ENCODE results near the gene LRRC49. TPM values are rescaled to one million over a fixed set of nuclear protein-coding genes. Genes with fewer than 3 reads are reported as not detected.
A peak's percentile ranks its signal among the peaks of the same experiment; 100 is the strongest.
"Not testable (repeated sequence)": the region's sequence is repeated elsewhere in the genome, so short reads cannot be mapped to it uniquely, and the experiment has no call there.

Gene LRRC49
- total and polyA plus RNA-seq, 7 donors, result 0.44 to 4.4 (median 1.7) TPM

DNA sequence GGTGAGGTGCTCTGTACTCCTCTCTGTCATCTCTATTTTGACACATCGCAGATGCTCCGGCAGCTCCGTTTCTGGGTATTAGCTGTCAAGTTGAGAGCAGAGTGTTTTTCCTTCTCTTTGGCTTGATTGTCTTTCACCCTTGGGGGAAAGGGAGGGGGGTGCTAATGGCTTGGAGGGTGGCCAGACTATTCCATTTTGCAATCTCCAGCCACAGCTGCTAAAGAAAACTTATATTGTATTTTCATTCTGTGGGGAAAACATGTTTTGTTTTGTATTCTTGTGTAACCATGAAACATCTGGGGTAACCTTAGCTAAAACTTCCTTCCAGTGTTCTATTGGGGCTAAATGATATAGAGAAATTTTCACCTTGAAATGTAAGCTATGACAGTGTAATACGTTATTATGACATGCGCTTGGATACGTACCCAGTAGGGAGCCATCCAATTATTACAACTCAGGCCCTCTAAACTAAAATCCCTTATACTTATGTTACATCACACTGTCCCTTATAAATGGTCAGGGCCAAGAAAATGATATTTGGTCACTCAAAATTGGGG lies 24.6 kb upstream of the LRRC49 start:
- WGBS, 3 donors, result 31 to 37% (median 35%) methylated on average over 6 of the region's 6 CpGs
- no peaks in the 10 kb centered on the region for H3K9me3 ChIP-seq
- H3K4me1 ChIP-seq, result peaks cover 3% of the 10 kb centered on the region
- ATAC-seq (peak; percentile 36 to 78 (median 51)), DNase-seq (peak; percentile 34 to 69)
- TF ChIP-seq, protein P1, sequence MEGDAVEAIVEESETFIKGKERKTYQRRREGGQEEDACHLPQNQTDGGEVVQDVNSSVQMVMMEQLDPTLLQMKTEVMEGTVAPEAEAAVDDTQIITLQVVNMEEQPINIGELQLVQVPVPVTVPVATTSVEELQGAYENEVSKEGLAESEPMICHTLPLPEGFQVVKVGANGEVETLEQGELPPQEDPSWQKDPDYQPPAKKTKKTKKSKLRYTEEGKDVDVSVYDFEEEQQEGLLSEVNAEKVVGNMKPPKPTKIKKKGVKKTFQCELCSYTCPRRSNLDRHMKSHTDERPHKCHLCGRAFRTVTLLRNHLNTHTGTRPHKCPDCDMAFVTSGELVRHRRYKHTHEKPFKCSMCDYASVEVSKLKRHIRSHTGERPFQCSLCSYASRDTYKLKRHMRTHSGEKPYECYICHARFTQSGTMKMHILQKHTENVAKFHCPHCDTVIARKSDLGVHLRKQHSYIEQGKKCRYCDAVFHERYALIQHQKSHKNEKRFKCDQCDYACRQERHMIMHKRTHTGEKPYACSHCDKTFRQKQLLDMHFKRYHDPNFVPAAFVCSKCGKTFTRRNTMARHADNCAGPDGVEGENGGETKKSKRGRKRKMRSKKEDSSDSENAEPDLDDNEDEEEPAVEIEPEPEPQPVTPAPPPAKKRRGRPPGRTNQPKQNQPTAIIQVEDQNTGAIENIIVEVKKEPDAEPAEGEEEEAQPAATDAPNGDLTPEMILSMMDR (IDR thresholded peaks at IDR 0.05), result no peak
- peak overlapping the region; percentile 8 for H3K27ac ChIP-seq
- no peaks in the 10 kb centered on the region for H3K27me3 ChIP-seq (ENCODE audit: insufficient read depth in 3 of 3, low read length in 2 of 3)
- intact Hi-C loops (cut with DNase I), result no loop called here
- H3K4me3 ChIP-seq, result no peak overlapping the region
- H3K36me3 ChIP-seq (ENCODE audit: insufficient read depth in 1 of 2, low read depth in 1 of 2), result no peaks in the 10 kb centered on the region

DNA sequence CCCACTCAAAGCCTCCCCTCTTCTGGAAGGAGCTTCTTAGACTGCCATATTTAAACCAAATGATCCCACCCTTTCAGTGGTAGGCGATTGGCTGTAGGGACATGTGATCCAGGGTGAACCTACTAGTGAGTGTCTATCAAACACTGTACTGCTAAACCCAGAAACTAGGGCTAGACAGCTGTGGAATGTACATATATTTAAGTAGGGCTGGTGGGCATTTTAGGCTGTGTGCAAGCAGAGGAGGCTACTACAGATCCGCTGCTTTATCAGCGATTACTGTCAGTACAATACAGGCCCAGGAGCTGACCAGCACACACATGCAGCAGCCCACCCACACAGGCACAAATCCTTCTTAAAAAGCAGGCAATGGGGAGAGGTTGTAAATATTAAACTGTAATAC lies 23.3 kb upstream of the LRRC49 start:
- intact Hi-C loops (cut with DNase I), result no loop called here
- TF ChIP-seq, protein P1 (IDR thresholded peaks at IDR 0.05), result no peak
- H3K9me3 ChIP-seq, result no peaks in the 10 kb centered on the region
- H3K4me1 ChIP-seq, result peaks cover 3% of the 10 kb centered on the region
- 81 to 89% (median 84%) methylated on average over 3 of the region's 3 CpGs for WGBS, 3 donors
- ATAC-seq (no peak), DNase-seq (no peak)
- no peak overlapping the region for H3K4me3 ChIP-seq
- H3K27ac ChIP-seq, result no peak overlapping the region
- H3K36me3 ChIP-seq (ENCODE audit: insufficient read depth in 1 of 2, low read depth in 1 of 2), result no peaks in the 10 kb centered on the region
- peaks cover 0 to 4% (median 0%) of the 10 kb centered on the region in 3 donors for H3K27me3 ChIP-seq (ENCODE audit: insufficient read depth in 3 of 3, low read length in 2 of 3)

DNA sequence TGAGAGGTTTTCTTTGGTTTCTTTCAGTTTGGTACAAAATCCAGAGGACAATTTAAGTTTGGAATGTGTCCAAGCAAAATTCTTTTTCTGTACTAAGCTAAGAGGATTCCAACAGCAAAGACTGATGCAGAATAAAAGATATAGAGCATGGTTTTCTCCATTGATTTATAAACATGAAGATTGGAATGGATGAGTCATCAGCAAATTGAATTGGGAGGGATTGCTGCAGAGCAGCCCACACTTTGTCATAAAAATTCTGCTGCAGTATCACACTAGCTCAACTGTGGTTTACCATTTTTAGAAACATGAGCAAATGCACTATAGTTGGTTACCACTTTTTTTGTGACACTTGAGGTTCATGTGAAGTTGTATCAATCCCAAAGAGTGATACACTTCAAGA lies 22.6 kb upstream of the LRRC49 start:
- Histone ChIP-seq H3K27me3 (ENCODE audit: insufficient read depth in 3 of 3, low read length in 2 of 3) (peaks cover 0 to 4% (median 0%) of the 10 kb centered on the region in 3 donors), H3K4me1 (peaks cover 3% of the 10 kb centered on the region), H3K4me3 (no peak overlapping the region), H3K9me3 (no peaks in the 10 kb centered on the region), H3K36me3 (ENCODE audit: insufficient read depth in 1 of 2, low read depth in 1 of 2) (no peaks in the 10 kb centered on the region), H3K27ac (no peak overlapping the region)
- no peak for DNase-seq
- intact Hi-C loops (cut with DNase I), result no loop called here
- TF ChIP-seq, protein P1 (IDR thresholded peaks at IDR 0.05), result no peak
- peak in 2 of 4 donors; percentile 22 to 48 for ATAC-seq

DNA sequence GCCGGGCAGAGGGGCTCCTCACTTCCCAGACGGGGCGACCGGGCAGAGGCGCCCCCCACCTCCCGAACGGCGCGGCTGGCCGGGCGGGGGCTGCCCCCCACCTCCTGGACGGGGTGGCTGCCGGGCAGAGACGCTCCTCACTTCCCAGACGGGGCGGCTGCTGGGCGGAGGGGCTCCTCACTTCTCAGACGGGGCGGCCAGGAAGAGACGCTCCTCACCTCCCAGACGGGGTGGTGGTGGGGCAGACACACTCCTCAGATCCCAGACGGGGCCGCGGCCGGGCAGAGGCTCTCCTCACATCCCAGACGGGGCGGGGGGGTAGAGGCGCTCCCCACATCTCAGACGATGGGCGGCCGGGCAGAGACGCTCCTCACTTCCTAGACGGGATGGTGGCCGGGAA lies 21.1 kb upstream of the LRRC49 start:
- H3K27me3 ChIP-seq (ENCODE audit: insufficient read depth in 3 of 3, low read length in 2 of 3); H3K4me3 ChIP-seq; H3K36me3 ChIP-seq (ENCODE audit: insufficient read depth in 1 of 2, low read depth in 1 of 2); H3K4me1 ChIP-seq; DNase-seq; H3K27ac ChIP-seq; intact Hi-C loops (cut with DNase I); H3K9me3 ChIP-seq; ATAC-seq: not testable (repeated sequence)
- 94 to 95% (median 94%) methylated on average over 29 to 34 of the region's 34 CpGs for WGBS, 3 donors

DNA sequence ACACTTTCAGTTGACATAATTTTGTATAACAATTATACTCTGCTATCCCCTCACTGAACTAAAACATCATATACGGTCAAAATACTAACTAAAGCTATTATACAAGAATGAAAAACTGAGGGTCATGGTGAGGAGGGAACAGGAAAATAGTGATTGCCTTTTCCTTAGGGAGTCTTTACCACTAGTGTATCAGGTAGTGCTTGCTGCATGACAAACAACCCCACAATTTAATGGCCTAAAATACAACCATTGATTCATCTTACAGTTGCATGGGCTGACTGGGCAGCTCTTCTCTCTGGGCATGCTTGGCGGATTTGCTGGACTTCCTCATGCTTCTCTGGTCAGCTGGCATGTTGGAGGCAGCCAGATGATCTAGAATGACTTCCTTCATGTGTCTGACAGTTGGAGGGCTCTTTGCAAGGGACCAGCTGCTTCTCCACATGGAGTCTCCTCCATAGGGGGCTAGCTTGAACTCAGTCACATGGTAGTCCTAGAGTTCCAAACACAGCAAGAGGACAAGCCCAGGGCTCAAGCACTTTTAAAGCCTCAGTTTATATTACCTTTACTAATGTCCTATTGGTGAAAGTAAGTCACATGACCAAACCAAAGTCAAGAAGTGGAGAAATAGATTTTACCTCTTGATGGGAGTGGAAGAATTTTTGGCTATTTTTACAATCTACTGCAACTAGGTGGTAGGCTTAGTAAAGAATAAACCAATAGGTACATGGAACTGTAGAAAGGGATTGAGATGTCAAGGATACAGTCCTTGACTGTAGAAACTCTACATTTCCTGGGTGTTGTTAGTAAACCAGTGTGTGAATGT lies 19.2 kb upstream of the LRRC49 start:
- Histone ChIP-seq H3K4me1 (no peaks in the 10 kb centered on the region), H3K27me3 (ENCODE audit: insufficient read depth in 3 of 3, low read length in 2 of 3) (peaks cover 0 to 4% (median 0%) of the 10 kb centered on the region in 3 donors), H3K36me3 (ENCODE audit: insufficient read depth in 1 of 2, low read depth in 1 of 2) (no peaks in the 10 kb centered on the region), H3K27ac (no peak overlapping the region), H3K9me3 (no peaks in the 10 kb centered on the region), H3K4me3 (no peak overlapping the region)
- no peak for ATAC-seq
- DNase-seq, result no peak
- TF ChIP-seq, protein P1 (IDR thresholded peaks at IDR 0.05), result no peak
- intact Hi-C loops (cut with DNase I), result no loop called here
- 84 to 92% (median 85%) methylated on average over 2 of the region's 2 CpGs for WGBS, 3 donors

Measured in psoas muscle (tissue), 8 donors.